Calu3 (cell line): ENCODE data around the gene HPD. TPM values are rescaled to one million over a fixed set of nuclear protein-coding genes. Genes with fewer than 3 reads are reported as not detected.
"Not testable (repeated sequence)": the region's sequence is repeated elsewhere in the genome, so short reads cannot be mapped to it uniquely, and the experiment has no call there.

ENCODE experiments used
- BruUV-seq: library from RNA; stranded (reverse); fragments of 400-500 nt; replicated peaks from 2 replicates; lab custom pipeline; 2021; lab: Mats Ljungman, UMichigan
- CTCF ChIA-PET: fragments of 300-600 bp; sonication (Branson Sonifier 250); formaldehyde crosslinking; loops from one replicate; lab custom pipeline; 2022; ENCODE audit warnings: antibody characterized with exemption; lab: Charles Lee
- DNase-seq: peaks from one replicate; pipeline ENCODE4 v3.0.0; 2022
- H3K27ac Mint-ChIP-seq: one replicate; pipeline ENCODE4 v1.8.0; 2022; ENCODE audit warnings: mixed read lengths; ENCODE audit not compliant: unreplicated experiment
- H3K27me3 Mint-ChIP-seq: one replicate; pipeline ENCODE4 v1.8.0; 2022; ENCODE audit warnings: mixed read lengths; ENCODE audit not compliant: unreplicated experiment
- H3K36me3 Mint-ChIP-seq: one replicate; pipeline ENCODE4 v1.8.0; 2022; ENCODE audit warnings: mild to moderate bottlenecking, moderate library complexity, mixed read lengths; ENCODE audit not compliant: insufficient read depth, unreplicated experiment
- H3K4me1 Mint-ChIP-seq: one replicate; pipeline ENCODE4 v1.8.0; 2022; ENCODE audit warnings: mild to moderate bottlenecking, low read depth, mixed read lengths; ENCODE audit not compliant: unreplicated experiment
- H3K4me3 Mint-ChIP-seq: one replicate; pipeline ENCODE4 v1.8.0; 2022; ENCODE audit warnings: mild to moderate bottlenecking, low read depth, moderate library complexity, mixed read lengths; ENCODE audit not compliant: unreplicated experiment
- H3K9me3 Mint-ChIP-seq: one replicate; pipeline ENCODE4 v1.8.0; 2022; ENCODE audit warnings: low read depth, mixed read lengths; ENCODE audit not compliant: unreplicated experiment
- CTCF ChIP-seq: fragments of 200-600 bp; IDR thresholded peaks from one replicate; pipeline ENCODE4 v1.8.0; 2022; ENCODE audit warnings: antibody characterized with exemption; ENCODE audit not compliant: unreplicated experiment
- intact Hi-C: fragments of 100-400 bp; cut with micrococcal nuclease; formaldehyde crosslinking; loops from one replicate; pipeline ENCODE4 v1.10.0; 2022; ENCODE audit not compliant: unreplicated experiment
- total RNA-seq: library from RNA; stranded (reverse); gene quantifications from 2 replicates; pipeline ENCODE4 v1.2.3, GENCODE V29; 2022

HPD gene
- total RNA-seq, 1 experiment from 2014 or later = not detected

DNA sequence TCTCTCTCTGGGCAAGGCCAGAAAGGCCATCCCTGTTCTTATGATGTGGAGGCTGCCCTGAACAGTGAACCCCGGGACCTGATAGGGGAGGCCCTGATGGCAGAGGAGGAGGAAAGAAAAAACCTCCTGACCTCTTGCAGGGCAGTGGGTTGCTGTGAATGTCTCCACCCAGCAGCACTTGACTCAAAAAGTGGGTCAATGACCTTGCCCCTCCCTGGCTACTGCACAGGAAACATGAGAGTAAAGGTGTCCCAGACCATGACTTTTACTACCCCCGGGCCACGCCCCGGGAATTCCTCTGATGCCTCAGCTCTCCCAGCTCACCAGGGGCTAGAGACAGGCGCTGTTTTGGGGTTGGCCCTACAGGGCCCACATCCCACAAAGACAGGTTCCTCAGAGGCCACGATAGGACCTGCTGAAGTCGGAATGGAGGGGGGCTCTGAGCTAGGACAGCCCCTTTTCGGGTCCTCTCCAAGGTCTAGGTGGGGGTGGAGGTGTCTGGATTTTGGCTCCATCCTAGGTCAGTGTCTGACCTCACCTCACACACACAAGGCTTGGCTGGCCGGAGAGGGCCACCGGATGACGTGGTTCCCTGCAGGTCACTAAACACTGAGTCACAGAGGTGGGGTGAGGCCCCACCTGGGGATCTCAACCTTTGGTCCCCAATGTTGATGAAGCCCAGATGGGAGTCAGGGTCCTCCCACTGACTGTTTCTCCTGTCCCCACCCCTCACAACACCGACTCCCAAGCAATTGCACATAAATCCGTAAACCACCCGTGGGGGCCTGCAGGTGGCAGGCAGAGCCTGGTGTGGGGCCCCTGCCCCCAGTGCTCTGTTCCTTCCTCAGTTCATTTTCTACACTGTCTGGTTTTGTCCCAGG is 66.7 kb downstream of the HPD start:
- BruUV-seq = TSS peak; percentile 29

DNA sequence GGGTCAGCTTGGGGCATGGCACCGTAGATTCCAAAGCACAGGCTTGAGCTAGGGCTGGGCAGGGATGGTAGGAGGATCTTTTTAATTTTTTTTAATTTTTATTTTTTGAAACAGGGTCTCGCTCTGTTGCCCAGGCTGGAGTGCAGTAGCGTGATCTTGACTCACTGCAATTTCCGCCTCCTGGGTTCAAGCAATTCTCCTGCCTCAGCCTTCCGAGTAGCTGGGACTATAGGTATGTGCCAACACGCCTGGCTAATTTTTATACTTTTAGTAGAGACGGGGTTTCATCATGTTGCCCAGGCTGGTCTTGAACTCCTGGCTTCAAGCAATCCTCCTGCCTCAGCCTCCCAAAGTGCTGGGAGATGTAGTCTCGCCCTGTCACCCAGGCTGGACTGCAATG is 67.9 kb downstream of the HPD start:
- Mint-ChIP-seq H3K36me3 (peaks cover 94% of the 10 kb centered on the region), H3K27ac (peak overlapping the region; percentile 88), H3K4me1 (peaks cover 67% of the 10 kb centered on the region), H3K4me3 (peak overlapping the region; percentile 86)
- H3K9me3 Mint-ChIP-seq, BruUV-seq, intact Hi-C loops, DNase-seq, H3K27me3 Mint-ChIP-seq: not testable (repeated sequence)
- CTCF ChIA-PET = interaction anchor here (1.3 kb wide), 1 partner anchor 9 kb away, joined by 4 read pairs; no protein-coding TSS in a partner anchor

More for the DNA sequence above, 66.7 kb downstream of the HPD start:
- peak; percentile 69 for DNase-seq
- no peak for TF ChIP-seq CTCF
- intact Hi-C loops = no loop called here
- Mint-ChIP-seq H3K36me3 (peaks cover 89% of the 10 kb centered on the region), H3K27me3 (no peaks in the 10 kb centered on the region), H3K27ac (peak overlapping the region; percentile 85), H3K4me3 (peak overlapping the region; percentile 86), H3K9me3 (no peaks in the 10 kb centered on the region), H3K4me1 (peaks cover 67% of the 10 kb centered on the region)
- CTCF ChIA-PET = interaction anchor here (0.6 to 8.7 kb wide), 5 partner anchors 8 to 289 kb away, joined by 4 to 179 read pairs (median 9); no protein-coding TSS in a partner anchor

GRCh38 chr12:121789800-121790728 is 68.6 kb downstream of the HPD start:
- DNase-seq = peak; percentile 47
- Mint-ChIP-seq H3K4me3 (peak overlapping the region; percentile 86), H3K36me3 (peaks cover 93% of the 10 kb centered on the region), H3K27me3 (no peaks in the 10 kb centered on the region), H3K9me3 (no peaks in the 10 kb centered on the region), H3K27ac (peak overlapping the region; percentile 88), H3K4me1 (peaks cover 63% of the 10 kb centered on the region)
- no TSS peak for BruUV-seq
- CTCF ChIA-PET = interaction anchor here (0.7 kb wide), 1 partner anchor 17 kb away, joined by 3 read pairs; no protein-coding TSS in a partner anchor
- no peak for TF ChIP-seq CTCF
- intact Hi-C loops = no loop called here

Other genes starting within 250 kb of the HPD start
- 33.4 and 35.5 TPM in 2 replicates for gene ORAI1, start 232.3 kb downstream of the HPD start, total RNA-seq
- 0.76 and 1.2 TPM in 2 replicates for gene MORN3, start 189.2 kb downstream of the HPD start, total RNA-seq
- gene TMEM120B, start 146.1 kb downstream of the HPD start, total RNA-seq = 23.2 and 25.3 TPM in 2 replicates
- 73.9 and 121 TPM in 2 replicates for gene RHOF, start 65.2 kb downstream of the HPD start, total RNA-seq
- 32.2 and 33.1 TPM in 2 replicates for gene SETD1B, start 54.9 kb downstream of the HPD start, total RNA-seq
- 66.0 and 68.3 TPM in 2 replicates for gene PSMD9, start 29.9 kb upstream of the HPD start, total RNA-seq
- 3.8 and 5.0 TPM in 2 replicates for gene CFAP251, start 59.7 kb upstream of the HPD start, total RNA-seq
- 21.0 and 25.5 TPM in 2 replicates for gene BCL7A, start 163.0 kb upstream of the HPD start, total RNA-seq
- gene MLXIP, start 219.9 kb upstream of the HPD start, total RNA-seq = 55.3 and 58.7 TPM in 2 replicates